Stimulated activated CD8-positive, alpha-beta memory T cell treated with anti-CD3 and anti-CD28 coated beads, Interleukin-2, amount 100 ng/mL, for 48 hours (primary cell): ENCODE results near the gene THADA.

Experiments used
- DNase-seq, 2 donors: peaks; one replicate each; pipeline ENCODE4 v3.0.0-alpha.2; 2020; ENCODE audit warnings: low read depth in 2 of 2

Gene THADA

GRCh38 chr2:43445781-43446180, 150.1 kb downstream of the THADA start:
- DNase-seq = no peak

- no peak for DNase-seq
Measured at GRCh38 chr2:43444989-43445645, 150.7 kb downstream of the THADA start.

GRCh38 chr2:43443282-43443681, 152.6 kb downstream of the THADA start:
- no peak for DNase-seq

GRCh38 chr2:43441195-43441594, 154.6 kb downstream of the THADA start:
- no peak for DNase-seq

- no peak for DNase-seq
Measured at GRCh38 chr2:43438858-43439655, 156.8 kb downstream of the THADA start.

GRCh38 chr2:43438342-43438741, 157.5 kb downstream of the THADA start:
- DNase-seq = no peak

GRCh38 chr2:43437363-43437762, 158.5 kb downstream of the THADA start:
- DNase-seq = no peak

- DNase-seq = no peak
Measured at GRCh38 chr2:43436431-43436830, 159.4 kb downstream of the THADA start.

GRCh38 chr2:43435746-43436145, 160.1 kb downstream of the THADA start:
- no peak for DNase-seq

- DNase-seq = no peak
Measured at GRCh38 chr2:43430489-43430888, 165.3 kb downstream of the THADA start.

GRCh38 chr2:43429369-43429768, 166.5 kb downstream of the THADA start:
- DNase-seq = no peak

GRCh38 chr2:43427032-43427424, 168.8 kb downstream of the THADA start:
- DNase-seq = no peak

- DNase-seq = peak; percentile 12 to 40
Measured at GRCh38 chr2:43426305-43427031, 169.4 kb downstream of the THADA start.

- DNase-seq = no peak
Measured at GRCh38 chr2:43425659-43426058, 170.2 kb downstream of the THADA start.

- no peak for DNase-seq
Measured at GRCh38 chr2:43424262-43425207, 171.3 kb downstream of the THADA start.

- DNase-seq = no peak
Measured at GRCh38 chr2:43423941-43424261, 171.9 kb downstream of the THADA start.

- DNase-seq = no peak
Measured at GRCh38 chr2:43421194-43421593, 174.6 kb downstream of the THADA start.

- DNase-seq = no peak
Measured at GRCh38 chr2:43420389-43420801, 175.4 kb downstream of the THADA start.

GRCh38 chr2:43419876-43420275, 176.0 kb downstream of the THADA start:
- no peak for DNase-seq

- no peak for DNase-seq
Measured at GRCh38 chr2:43419243-43419642, 176.6 kb downstream of the THADA start.

GRCh38 chr2:43418680-43419079, 177.2 kb downstream of the THADA start:
- no peak for DNase-seq

- DNase-seq = no peak
Measured at GRCh38 chr2:43417300-43417699, 178.5 kb downstream of the THADA start.
